Measurements from ENCODE around the gene GCNT1.
"Not testable (repeated sequence)": the region's sequence is repeated elsewhere in the genome, so short reads cannot be mapped to it uniquely, and the experiment has no call there.

The GCNT1 gene

GRCh38 chr9:76444322-76444929, 14.6 kb upstream of the GCNT1 start:
- DNase-seq: no peak

GRCh38 chr9:76445976-76446375, 13.0 kb upstream of the GCNT1 start:
- DNase-seq: no peak

DNA sequence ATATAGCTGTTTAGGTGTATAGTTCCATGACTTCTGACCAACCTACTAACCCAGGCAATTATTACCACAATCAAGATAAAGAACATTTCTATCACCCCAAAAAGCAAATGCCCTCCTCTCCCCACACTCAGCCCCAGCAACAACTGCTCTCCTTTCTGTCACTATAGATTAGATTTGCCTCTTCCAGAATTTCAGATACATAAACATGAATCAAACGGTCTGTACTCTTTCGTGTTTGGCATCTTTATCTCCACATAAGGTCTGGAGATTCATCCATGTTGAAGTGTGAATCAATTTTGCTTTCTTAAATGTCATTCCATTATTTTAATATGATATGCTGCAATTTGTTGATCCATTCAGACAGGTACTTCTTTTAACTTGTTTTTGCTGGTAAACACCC, 10.5 kb upstream of the GCNT1 start:
- no peak for DNase-seq

- no peak for DNase-seq
Measured at GRCh38 chr9:76451234-76451633, 7.7 kb upstream of the GCNT1 start.

DNA sequence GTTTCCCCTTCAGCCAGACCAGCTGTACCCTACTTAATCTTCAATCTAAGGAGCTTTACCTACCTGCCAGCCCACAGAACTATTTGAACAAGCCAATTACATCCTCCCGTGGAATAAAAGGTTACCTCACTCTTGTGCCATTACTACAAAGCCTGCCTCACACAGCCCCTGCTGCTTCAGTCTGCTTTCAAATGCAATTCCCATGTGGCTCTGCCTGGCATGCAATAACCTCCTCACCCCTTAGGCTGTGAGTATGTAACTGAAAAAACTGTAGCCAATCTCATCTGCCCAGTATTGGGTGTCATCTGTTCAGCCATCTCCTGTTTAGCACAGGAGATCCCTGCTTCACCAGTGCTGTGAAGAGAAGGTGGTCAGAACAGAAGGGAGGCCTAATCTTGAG, 6.1 kb upstream of the GCNT1 start:
- DNase-seq: peak; percentile 62

DNA sequence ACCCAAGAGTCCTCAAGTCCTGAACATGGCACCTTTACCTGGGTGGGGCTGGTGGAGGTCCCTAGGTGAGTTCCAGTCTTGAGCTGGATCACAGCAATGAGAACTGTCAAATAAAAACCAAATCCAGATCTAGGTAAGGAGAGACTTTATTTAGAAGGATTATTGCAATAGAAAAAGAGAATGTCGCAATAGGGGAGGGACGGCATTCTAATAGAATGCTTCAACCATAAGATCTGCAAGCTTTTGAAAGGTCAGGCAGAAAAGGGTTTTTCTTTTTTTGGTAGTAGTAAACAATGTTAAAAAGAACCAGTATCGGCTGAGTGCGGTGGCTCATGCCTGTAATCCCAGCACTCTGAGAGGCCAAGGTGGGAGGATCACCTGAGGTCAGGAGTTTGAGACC, 5.2 kb upstream of the GCNT1 start:
- DNase-seq: no peak

GRCh38 chr9:76454311-76454710, 4.7 kb upstream of the GCNT1 start:
- no peak for DNase-seq

DNA sequence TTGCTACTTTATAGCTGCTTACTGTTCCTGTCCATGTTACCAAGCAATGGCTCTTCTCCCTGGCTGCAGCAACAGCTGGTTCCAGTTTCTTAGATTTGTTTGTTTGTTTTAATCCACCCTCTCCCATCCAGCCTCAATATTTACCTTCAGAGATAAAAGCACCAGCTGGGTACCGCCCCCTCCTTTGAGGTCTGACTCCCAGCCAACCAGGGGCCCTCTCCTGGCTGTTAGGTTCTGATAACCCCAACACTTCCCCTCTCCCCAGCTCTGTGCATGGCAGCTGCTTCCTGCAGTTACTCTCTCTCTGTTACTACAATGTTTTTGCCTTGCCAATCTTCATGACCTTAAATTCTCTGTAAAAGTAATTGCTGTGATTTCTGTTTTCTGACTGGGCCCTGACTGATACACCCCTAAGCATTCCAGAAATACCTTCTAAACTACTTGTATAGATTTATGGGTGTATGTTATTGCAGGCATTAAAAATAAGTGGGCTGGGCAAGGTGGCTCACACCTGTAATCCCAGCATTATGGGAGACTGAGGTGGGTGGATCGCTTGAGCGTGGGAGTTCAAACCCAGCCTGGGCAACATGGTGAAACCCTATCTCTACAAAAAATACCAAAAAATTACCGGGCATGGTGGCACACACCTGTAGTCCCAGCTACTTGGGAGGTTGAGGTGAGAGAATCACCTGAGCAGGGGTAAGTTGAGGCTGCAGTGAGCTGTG, 2.6 kb upstream of the GCNT1 start:
- DNase-seq: peak; percentile 93

DNA sequence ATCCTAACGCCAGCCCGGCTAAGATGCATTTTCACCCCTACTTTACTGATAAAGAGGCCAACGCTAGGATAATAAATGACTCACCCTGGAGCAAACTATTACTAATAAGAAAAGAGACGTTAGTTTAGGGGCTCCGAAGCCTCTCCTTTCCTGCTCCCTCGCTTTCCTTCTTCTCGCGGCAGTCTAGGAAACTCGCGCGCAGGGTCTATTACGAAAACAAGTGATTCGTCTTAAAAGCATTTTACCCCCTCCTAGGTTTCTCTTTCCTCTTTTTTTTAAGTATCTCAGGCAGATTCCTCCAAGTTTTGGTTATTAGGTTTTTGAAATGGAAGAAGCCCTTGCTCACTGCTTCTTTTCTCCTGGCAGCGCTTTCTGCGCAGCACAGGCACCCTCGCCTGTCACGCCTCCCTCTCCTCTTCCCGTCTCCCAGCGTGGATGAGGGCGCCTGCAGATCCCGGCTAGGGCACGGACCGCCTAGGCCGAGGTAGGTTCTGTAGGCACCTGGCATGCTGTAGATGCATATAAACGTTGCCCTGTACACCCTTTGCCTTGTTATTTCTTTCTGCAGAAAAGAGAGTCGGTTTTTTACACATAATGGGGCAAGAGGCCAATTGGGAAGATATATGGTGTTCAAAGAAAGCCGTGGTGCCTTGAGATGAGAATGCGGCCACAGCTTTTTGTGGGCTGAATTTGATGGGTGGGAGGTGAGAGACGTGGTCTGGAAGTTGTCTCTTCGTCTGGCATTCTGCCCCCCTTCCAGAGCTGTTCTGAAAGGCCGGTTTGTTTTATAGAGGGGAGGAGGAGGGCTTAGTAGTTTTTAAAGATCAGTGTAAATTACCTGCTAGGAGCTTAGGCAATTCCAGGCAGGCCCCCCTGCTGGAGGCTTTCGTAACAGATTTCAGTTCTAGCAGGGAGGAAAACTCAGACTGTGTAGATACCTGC, 983 bp downstream of the GCNT1 start:
- DNase-seq: peak; percentile 38

GRCh38 chr9:76462126-76462525, 3.1 kb downstream of the GCNT1 start:
- no peak for DNase-seq

DNA sequence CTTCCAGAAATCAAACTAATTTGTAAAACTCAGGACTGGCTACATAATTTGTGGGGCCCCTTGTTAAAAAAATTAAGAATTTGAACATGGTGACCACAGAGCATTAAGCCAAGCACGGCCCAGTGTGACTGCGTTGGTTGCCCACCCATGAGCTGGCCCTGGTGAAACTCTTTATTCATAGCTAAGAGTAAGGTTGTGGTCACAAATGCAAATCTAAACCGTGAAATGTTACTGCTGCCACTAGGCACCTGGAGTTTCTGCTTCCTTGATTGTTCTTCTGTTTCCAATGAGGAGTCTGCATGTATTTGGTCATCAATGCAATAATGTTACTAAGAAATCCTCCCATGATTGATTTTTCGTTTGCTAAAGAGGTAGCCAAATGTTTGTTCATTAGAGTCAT, 4.2 kb downstream of the GCNT1 start:
- DNase-seq: no peak

DNA sequence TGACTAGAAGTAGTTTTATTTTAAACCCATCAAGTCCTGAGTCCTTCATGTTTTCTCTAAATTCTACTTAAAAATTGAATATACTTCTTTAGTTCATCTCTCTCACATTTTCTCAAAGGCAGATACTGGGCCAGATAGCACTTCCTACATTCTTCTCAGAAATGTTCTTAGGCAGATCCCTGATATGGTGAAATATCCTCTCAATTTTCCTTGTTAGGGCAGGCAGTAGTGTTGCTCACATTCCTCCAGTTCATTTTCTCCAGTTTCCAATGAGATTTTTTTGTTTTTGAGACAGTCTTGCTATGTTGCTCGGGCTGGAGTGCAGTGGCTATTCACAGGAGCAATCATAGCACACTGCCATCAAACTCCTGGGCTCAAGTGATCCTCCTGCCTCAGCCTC, 5.7 kb downstream of the GCNT1 start:
- no peak for DNase-seq

GRCh38 chr9:76465442-76466298, 6.7 kb downstream of the GCNT1 start:
- DNase-seq: no peak

GRCh38 chr9:76466299-76466605, 7.3 kb downstream of the GCNT1 start:
- DNase-seq: no peak

- no peak for DNase-seq
Measured at GRCh38 chr9:76474419-76474818, 15.4 kb downstream of the GCNT1 start.

DNA sequence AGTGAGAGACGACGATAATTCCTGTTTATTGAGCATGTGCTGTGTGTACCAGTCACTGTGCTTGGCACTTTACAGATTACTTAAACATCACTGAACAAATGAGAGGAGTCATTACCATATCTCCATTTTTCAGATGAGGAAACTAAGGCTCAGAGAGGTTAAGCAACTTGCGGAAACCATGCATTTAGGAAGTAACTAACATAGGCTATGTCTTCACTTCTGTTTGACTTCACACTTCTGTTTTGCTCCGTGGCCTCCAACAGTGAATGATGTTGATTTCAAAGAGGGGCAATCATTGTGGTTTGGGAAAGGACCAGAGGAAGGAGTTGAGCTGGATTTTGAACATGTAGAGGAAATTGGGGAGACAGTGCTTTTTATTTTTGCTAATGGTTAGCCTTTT, 16.7 kb downstream of the GCNT1 start:
- no peak for DNase-seq

- not testable (repeated sequence) for DNase-seq
Measured at GRCh38 chr9:76477818-76478217, 18.8 kb downstream of the GCNT1 start.

- no peak for DNase-seq
Measured at GRCh38 chr9:76478226-76478625, 19.2 kb downstream of the GCNT1 start.

- DNase-seq: not testable (repeated sequence)
Measured at GRCh38 chr9:76479337-76479736, 20.4 kb downstream of the GCNT1 start.

GRCh38 chr9:76486151-76486550, 27.2 kb downstream of the GCNT1 start:
- no peak for DNase-seq

- no peak for DNase-seq
Measured at GRCh38 chr9:76490249-76490990, 31.4 kb downstream of the GCNT1 start.

- DNase-seq: not testable (repeated sequence)
Measured at GRCh38 chr9:76491056-76491455, 32.1 kb downstream of the GCNT1 start.
